LNCAP (cell line): ENCODE data around the gene PTPRT.

Experiments
- CTCF ChIP-seq: fragments of 450-650 bp; IDR thresholded peaks from 2 replicates; pipeline ENCODE4 v1.5.1; 2017; ENCODE audit warnings: mild to moderate bottlenecking

PTPRT gene

GRCh38 chr20:43140726-43141125, 49.0 kb downstream of the PTPRT start:
- TF ChIP-seq CTCF: no peak

GRCh38 chr20:43138061-43138770, 51.5 kb downstream of the PTPRT start:
- no peak for TF ChIP-seq CTCF

- no peak for TF ChIP-seq CTCF
Measured at GRCh38 chr20:43137160-43137559, 52.5 kb downstream of the PTPRT start.

- TF ChIP-seq CTCF: no peak
Measured at GRCh38 chr20:43124241-43124640, 65.5 kb downstream of the PTPRT start.

GRCh38 chr20:43123180-43123579, 66.5 kb downstream of the PTPRT start:
- no peak for TF ChIP-seq CTCF

GRCh38 chr20:43119720-43120119, 70.0 kb downstream of the PTPRT start:
- no peak for TF ChIP-seq CTCF

GRCh38 chr20:43102394-43102793, 87.3 kb downstream of the PTPRT start:
- TF ChIP-seq CTCF: no peak

GRCh38 chr20:43096931-43097260, 92.8 kb downstream of the PTPRT start:
- no peak for TF ChIP-seq CTCF
